Lung (tissue), 12 donors: ENCODE measurements around the gene PPP2R3A. TPM values are rescaled to one million over a fixed set of nuclear protein-coding genes. Genes with fewer than 3 reads are reported as not detected.

Source experiments
- ATAC-seq: fragments of 200-7000 bp; cut with Tn5 transposase; one replicate; pipeline ENCODE4 v1.9.1; 2020; ENCODE audit warnings: moderate number of reproducible peaks; ENCODE audit not compliant: insufficient read depth, low FRiP score
- DNase-seq, 3 donors: peaks; one replicate each; pipeline ENCODE4 v3.0.0-alpha.2; 2013 to 2017
- H3K27ac ChIP-seq, 2 donors: one replicate each; pipeline ENCODE4 v1.5.1; 2013; ENCODE audit warnings: mild to moderate bottlenecking in 2 of 2, moderate library complexity in 2 of 2, control low read depth in 1 of 2, inconsistent platforms in 1 of 2, low read depth in 1 of 2, low read length in 1 of 2
- H3K27me3 ChIP-seq, 3 donors: one replicate each; pipeline ENCODE4 v1.5.1; 2013; ENCODE audit warnings: low read length in 2 of 3; ENCODE audit not compliant: control insufficient read depth in 3 of 3, insufficient read depth in 3 of 3
- H3K36me3 ChIP-seq, 4 donors: one replicate each; pipeline ENCODE4 v1.5.1; 2013; ENCODE audit warnings: low read length in 4 of 4, mild to moderate bottlenecking in 1 of 4, moderate library complexity in 1 of 4; ENCODE audit not compliant: control insufficient read depth in 4 of 4, insufficient read depth in 4 of 4
- H3K4me1 ChIP-seq, 5 donors: one replicate each; pipeline ENCODE4 v1.5.1; 2013; ENCODE audit warnings: low read length in 5 of 5, mild to moderate bottlenecking in 2 of 5, moderate library complexity in 1 of 5; ENCODE audit not compliant: control insufficient read depth in 5 of 5, insufficient read depth in 5 of 5
- H3K4me3 ChIP-seq: one replicate; pipeline ENCODE4 v1.5.1; 2013; ENCODE audit warnings: mild to moderate bottlenecking, control low read depth, moderate library complexity
- H3K9ac ChIP-seq, 2 donors: one replicate each; pipeline ENCODE4 v1.5.1; 2013; ENCODE audit warnings: low read length in 2 of 2, control low read depth in 1 of 2; ENCODE audit not compliant: insufficient read depth in 1 of 2
- H3K9me3 ChIP-seq, 4 donors: one replicate each; pipeline ENCODE4 v1.5.1; 2013; ENCODE audit warnings: low read length in 3 of 4, mild to moderate bottlenecking in 1 of 4, moderate library complexity in 1 of 4; ENCODE audit not compliant: control insufficient read depth in 4 of 4, insufficient read depth in 3 of 4
- CTCF ChIP-seq: IDR thresholded peaks from 2 replicates; pipeline ENCODE4 v1.5.1; 2012; ENCODE audit warnings: mild to moderate bottlenecking; ENCODE audit errors: control extremely low read depth, extremely low read depth
- WGBS, 2 donors: extraction: QIAGEN DNeasy Blood & Tissue Kit; methylation state at CpG; one replicate each; pipeline ENCODE4 v1.1.7; 2013; 5-methylcytosine and 5-hydroxymethylcytosine counted together
- polyA plus RNA-seq, 2 donors: library from polyadenylated mRNA; stranded (reverse); fragments of 200-250 nt; gene quantifications; one replicate each; pipeline ENCODE4 v1.2.1, GENCODE V29; 2013
- total RNA-seq, 2 donors: library from RNA; depleted of rRNA in 1 of 2; stranded (reverse); fragments of >200 nt in 1 of 2; gene quantifications; one replicate each; pipeline ENCODE4 v1.2.1, GENCODE V29; 2014 to 2021
- donor health status: control.
- donor health status: control.
- donor health status: Bipolar disorder and iron deficiency.
- donor health status: healthy.
- donor health status: DM: yes; HTN: yes; CAD: no.

The PPP2R3A gene
- total and polyA plus RNA-seq, 4 donors: 1.6 to 17.0 (median 4.6) TPM

- no peaks in the 10 kb centered on the region for H3K27me3 ChIP-seq
- ATAC-seq (no peak), DNase-seq (no peak)
- H3K9me3 ChIP-seq: no peaks in the 10 kb centered on the region
- H3K36me3 ChIP-seq: no peaks in the 10 kb centered on the region
- no peak overlapping the region for H3K4me3 ChIP-seq
- WGBS, 2 donors: 64 to 88% methylated on average over 2 of the region's 2 CpGs
- peak overlapping the region in 1 of 2 donors; percentile 95 for H3K27ac ChIP-seq
- no peak for TF ChIP-seq CTCF
- H3K9ac ChIP-seq: peak overlapping the region; percentile 53 to 70
- peaks cover 0 to 16% (median 13%) of the 10 kb centered on the region in 5 donors for H3K4me1 ChIP-seq
These were observed 1.4 kb downstream of the PPP2R3A start for GRCh38 chr3:135966962-135967274.

- ATAC-seq: no peak
- Histone ChIP-seq H3K27ac (peak overlapping the region in 1 of 2 donors; percentile 56), H3K4me3 (no peak overlapping the region), H3K4me1 (peaks cover 0 to 16% (median 13%) of the 10 kb centered on the region in 5 donors), H3K9ac (peak overlapping the region in 1 of 2 donors; percentile 26), H3K36me3 (no peaks in the 10 kb centered on the region), H3K9me3 (no peaks in the 10 kb centered on the region), H3K27me3 (no peaks in the 10 kb centered on the region)
- TF ChIP-seq CTCF: no peak
- WGBS, 2 donors: 82 to 87% methylated on average over 4 of the region's 4 CpGs
- no peak for DNase-seq
These were observed 2.3 kb downstream of the PPP2R3A start for GRCh38 chr3:135967867-135968266.

- peaks cover 0 to 25% (median 19%) of the 10 kb centered on the region in 5 donors for H3K4me1 ChIP-seq
- no peak overlapping the region for H3K9ac ChIP-seq
- TF ChIP-seq CTCF: no peak
- DNase-seq (no peak), ATAC-seq (no peak)
- no peaks in the 10 kb centered on the region for H3K36me3 ChIP-seq
- WGBS, 2 donors: 81 to 92% methylated on average over 1 of the region's 1 CpG
- no peaks in the 10 kb centered on the region for H3K9me3 ChIP-seq
- no peak overlapping the region for H3K27ac ChIP-seq
- H3K27me3 ChIP-seq: no peaks in the 10 kb centered on the region
- no peak overlapping the region for H3K4me3 ChIP-seq
These were observed 5.1 kb downstream of the PPP2R3A start for GRCh38 chr3:135970506-135971116.

GRCh38 chr3:135973841-135974240 lies 8.3 kb downstream of the PPP2R3A start:
- Histone ChIP-seq H3K27me3 (no peaks in the 10 kb centered on the region), H3K27ac (no peak overlapping the region)

More at GRCh38 chr3:135973841-135974240, 8.3 kb downstream of the PPP2R3A start:
- ATAC-seq (no peak), DNase-seq (no peak)
- TF ChIP-seq CTCF: no peak
- Histone ChIP-seq H3K36me3 (no peaks in the 10 kb centered on the region), H3K9ac (no peak overlapping the region), H3K4me1 (peaks cover 0 to 12% (median 6%) of the 10 kb centered on the region in 5 donors), H3K4me3 (no peak overlapping the region), H3K9me3 (no peaks in the 10 kb centered on the region)
- 91 to 92% methylated on average over 3 of the region's 3 CpGs for WGBS, 2 donors
